Measurements from ENCODE around the gene LAMA5. TPM values are rescaled to one million over a fixed set of nuclear protein-coding genes. Genes with fewer than 3 reads are reported as not detected.

The LAMA5 gene
- total and polyA plus RNA-seq, 2 of the 8 experiments (the other 6 are each of a cell fraction or from before 2014, with no cell fraction given), result 34.4 to 225 TPM

DNA sequence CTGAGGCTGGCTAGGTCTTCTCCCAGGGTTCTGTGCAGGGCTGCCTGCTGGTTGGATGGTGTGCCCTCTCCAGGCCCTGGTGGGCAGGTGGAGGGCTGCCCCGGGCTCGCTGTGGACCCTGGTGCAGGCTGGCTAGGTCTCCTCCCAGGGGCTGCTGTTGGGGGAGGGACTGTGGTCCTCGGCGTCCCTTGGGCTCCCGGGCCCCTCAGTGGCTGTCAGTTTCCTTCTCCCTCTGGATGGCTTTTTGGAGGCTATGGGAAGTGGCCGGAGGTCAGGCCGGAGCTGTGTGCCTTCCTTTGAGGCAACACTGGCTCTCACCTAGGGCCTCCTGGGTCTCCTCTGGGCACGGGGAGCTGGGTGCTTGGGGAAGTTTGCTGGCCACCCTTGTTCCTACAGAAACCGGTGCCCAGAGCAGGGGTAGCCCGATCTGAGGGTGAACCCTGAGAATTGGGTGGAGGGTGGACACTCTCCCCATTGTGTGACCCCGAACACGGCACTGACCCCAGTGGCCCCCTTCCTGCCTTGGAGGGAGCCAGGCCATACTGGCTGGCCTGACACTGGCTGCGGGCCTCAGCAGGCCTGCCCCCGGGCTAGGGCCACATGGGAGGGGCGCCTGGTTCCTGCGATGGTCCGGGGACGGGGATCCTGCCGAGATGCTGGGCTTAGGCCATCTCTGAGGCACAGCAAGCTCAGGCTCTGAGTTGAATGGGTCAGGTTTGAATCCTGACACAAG is 43.8 kb upstream of the LAMA5 start:
- DNase-seq (ENCODE audit: low read depth in 1 of 2, low spot score in 2 of 2) (no peak), FAIRE-seq (no peak)
- Histone ChIP-seq H3K4me2 (ENCODE audit: insufficient read depth in 1 of 2, low read depth in 2 of 2, low read length in 2 of 2) (peak overlapping the region in 1 of 2 experiments; percentile 50; a peak in 1 of 4 replicates), H4K20me1 (replicated peaks in 1 of 2; ENCODE audit: control insufficient read depth in 1 of 2, insufficient read depth in 2 of 2, low read length in 2 of 2) (peaks cover 0 to 9% of the 10 kb centered on the region in 2 experiments), H3K14ac (ENCODE audit: insufficient read length) (no peak overlapping the region), H2BK120ac (replicated peaks; ENCODE audit: low read depth, low read length) (no peak overlapping the region), H3K56ac (replicated peaks; ENCODE audit: insufficient read length, low read depth, low read length) (no peak overlapping the region), H3K23me2 (ENCODE audit: low read depth, low read length) (no peaks in the 10 kb centered on the region; the same call in 1 of the 2 replicates), H3K79me1 (ENCODE audit: low read depth, low read length) (no peaks in the 10 kb centered on the region), H3K27ac (ENCODE audit: low read depth, low read length) (no peak overlapping the region), H4K8ac (ENCODE audit: extremely low read depth, insufficient read depth, low read length) (peak overlapping the region; percentile 35; the same call in 1 of the 2 replicates), H2BK12ac (ENCODE audit: low read depth, low read length) (no peak overlapping the region; the same call in 1 of the 2 replicates), H4K5ac (ENCODE audit: insufficient read length, low read depth, low read length) (no peak overlapping the region), H3K36me3 (ENCODE audit: control insufficient read depth in 2 of 4, insufficient read depth in 4 of 4, low read length in 3 of 4) (no peaks in the 10 kb centered on the region), H3K4ac (replicated peaks; ENCODE audit: insufficient read length, low read depth, low read length) (no peak overlapping the region), H2AFZ (ENCODE audit: low read length) (no peak overlapping the region), H2BK20ac (ENCODE audit: low read length) (no peak overlapping the region), H2BK5ac (ENCODE audit: low read depth, low read length) (no peak overlapping the region), H3K4me1 (replicated peaks in 1 of 4; ENCODE audit: control insufficient read depth in 3 of 4, insufficient read depth in 4 of 4, low read length in 3 of 4) (peaks cover 0 to 21% (median 6%) of the 10 kb centered on the region in 4 experiments; a peak in 6 of 7 replicates), H3K23ac (ENCODE audit: insufficient read length) (no peak overlapping the region), H2AK5ac (ENCODE audit: low read depth, low read length) (no peak overlapping the region), H4K91ac (replicated peaks; ENCODE audit: insufficient read length, low read length) (peak overlapping the region; percentile 54), H3K9me3 (ENCODE audit: insufficient read depth in 2 of 2, low read depth in 1 of 2, low read length in 1 of 2) (no peaks in the 10 kb centered on the region), H2BK15ac (ENCODE audit: low read length) (no peak overlapping the region), H3K27me3 (replicated peaks in 1 of 4; ENCODE audit: control insufficient read depth in 3 of 4, extremely low read depth in 1 of 4, insufficient read depth in 3 of 4, low read length in 3 of 4) (peaks cover 0 to 8% (median 1%) of the 10 kb centered on the region in 4 experiments; a peak in 2 of 7 replicates), H3K4me3 (ENCODE audit: extremely low read depth in 1 of 4, insufficient read depth in 2 of 4, low read depth in 3 of 4, low read length in 4 of 4) (no peak overlapping the region), H3K9ac (replicated peaks in 1 of 4; ENCODE audit: extremely low read depth in 1 of 4, low read depth in 3 of 4, low read length in 3 of 4) (no peak overlapping the region), H3K79me2 (ENCODE audit: control insufficient read depth in 1 of 2, insufficient read depth in 2 of 2, low read length in 2 of 2) (no peaks in the 10 kb centered on the region), H3K18ac (ENCODE audit: extremely low read depth, low read length) (no peak overlapping the region)
- TF ChIP-seq CEBPB (IDR thresholded peaks at IDR 0.05; ENCODE audit: low read depth, low read length), result no peak
- TF ChIP-seq, protein P1, sequence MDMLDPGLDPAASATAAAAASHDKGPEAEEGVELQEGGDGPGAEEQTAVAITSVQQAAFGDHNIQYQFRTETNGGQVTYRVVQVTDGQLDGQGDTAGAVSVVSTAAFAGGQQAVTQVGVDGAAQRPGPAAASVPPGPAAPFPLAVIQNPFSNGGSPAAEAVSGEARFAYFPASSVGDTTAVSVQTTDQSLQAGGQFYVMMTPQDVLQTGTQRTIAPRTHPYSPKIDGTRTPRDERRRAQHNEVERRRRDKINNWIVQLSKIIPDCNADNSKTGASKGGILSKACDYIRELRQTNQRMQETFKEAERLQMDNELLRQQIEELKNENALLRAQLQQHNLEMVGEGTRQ (IDR thresholded peaks at IDR 0.05; ENCODE audit: low read length), result no peak
- CTCF ChIA-PET (ENCODE audit: partially characterized antibody), result interaction anchor here (0.6 to 7.1 kb wide), 30 partner anchors 9 to 259 kb away, joined by 3 to 104 read pairs (median 6); partner anchors contain the start of gene RBBP8NL
- POLR2A ChIA-PET (ENCODE audit: partially characterized antibody), result interaction anchor here (1.2 to 4.0 kb wide), 4 partner anchors 10 to 43 kb away, joined by 3 to 25 read pairs (median 4); no protein-coding TSS in a partner anchor
- 85% methylated on average over 16 of the region's 19 CpGs; no CpG with 5 or more reads in 1 of the 2 experiments for WGBS, 2 experiments (ENCODE audit: extremely low coverage in 1 of 2, insufficient coverage in 1 of 2, insufficient read length in 1 of 2, insufficient replicate concordance in 2 of 2, low coverage in 1 of 2, low lambda C conversion rate in 2 of 2, missing lambda C conversion rate in 1 of 2)

All from H1 (cell line).